ENCODE data around the gene NKTR.
A peak's percentile ranks its signal among the peaks of the same experiment; 100 is the strongest.

The NKTR gene

GRCh38 chr3:42655980-42656679, 55.6 kb downstream of the NKTR start:
- Histone ChIP-seq H3K4me3 (ENCODE audit: low read depth, low read length) (no peak overlapping the region), H3K9me3 (ENCODE audit: control insufficient read depth, insufficient read depth, low read depth, low read length) (no peaks in the 10 kb centered on the region), H3K27ac (ENCODE audit: extremely low read depth, low read depth, low read length) (no peak overlapping the region), H3K4me1 (ENCODE audit: control insufficient read depth, insufficient read depth, low read length) (no peaks in the 10 kb centered on the region), H3K36me3 (ENCODE audit: control insufficient read depth in 2 of 2, insufficient read depth in 1 of 2, low read length in 2 of 2) (peaks cover 0 to 35% of the 10 kb centered on the region in 2 experiments; a peak in 1 of 3 replicates)
- POLR2A ChIA-PET, result no interaction called here
- TF ChIP-seq SP2 (tag by site-specific recombination; IDR thresholded peaks at IDR 0.05), result peak; percentile 43
- TF ChIP-seq ZNF133 (tag by site-specific recombination; IDR thresholded peaks at IDR 0.05), result no peak
- TF ChIP-seq ZNF830 (tag by site-specific recombination; IDR thresholded peaks at IDR 0.05; ENCODE audit: low read depth), result no peak
- TF ChIP-seq HOXA7 (CRISPR knock-in tag; IDR thresholded peaks at IDR 0.05; ENCODE audit: borderline replicate concordance), result no peak
- CTCF ChIA-PET, result no interaction called here

GRCh38 chr3:42656680-42657610, 56.5 kb downstream of the NKTR start:
- CTCF ChIA-PET, result no interaction called here
- H3K27ac ChIP-seq (ENCODE audit: extremely low read depth, low read depth, low read length), result no peak overlapping the region
- TF ChIP-seq ZBTB49 (tag by site-specific recombination; IDR thresholded peaks at IDR 0.05; ENCODE audit: low read depth) (no peak), ZNF521 (tag by site-specific recombination; IDR thresholded peaks at IDR 0.05) (no peak), ZNF658 (tag by site-specific recombination; IDR thresholded peaks at IDR 0.05) (no peak), BCL11B (tag by site-specific recombination; IDR thresholded peaks at IDR 0.05; ENCODE audit: low read depth) (no peak), PRDM6 (tag by site-specific recombination; IDR thresholded peaks at IDR 0.05) (no peak), ZNF692 (tag by site-specific recombination; IDR thresholded peaks at IDR 0.05) (no peak), ZNF585B (tag by site-specific recombination; IDR thresholded peaks at IDR 0.05) (no peak), ZSCAN23 (tag by site-specific recombination; IDR thresholded peaks at IDR 0.05) (no peak), ZNF621 (tag by site-specific recombination; IDR thresholded peaks at IDR 0.05) (no peak), ZNF530 (tag by site-specific recombination; IDR thresholded peaks at IDR 0.05; ENCODE audit: low read depth) (no peak), GLIS2 (tag by site-specific recombination; IDR thresholded peaks at IDR 0.05) (no peak; the same call in 1 of the 2 replicates), ZNF223 (tag by site-specific recombination; IDR thresholded peaks at IDR 0.05) (no peak), ZBTB6 (tag by site-specific recombination; IDR thresholded peaks at IDR 0.05) (no peak), ZBTB10 (tag by site-specific recombination; IDR thresholded peaks at IDR 0.05) (no peak)
- no peaks in the 10 kb centered on the region for H3K4me1 ChIP-seq (ENCODE audit: control insufficient read depth, insufficient read depth, low read length)
- H3K36me3 ChIP-seq (ENCODE audit: control insufficient read depth in 2 of 2, insufficient read depth in 1 of 2, low read length in 2 of 2), result peaks cover 0 to 43% of the 10 kb centered on the region in 2 experiments; a peak in 1 of 3 replicates
- no peaks in the 10 kb centered on the region for H3K9me3 ChIP-seq (ENCODE audit: control insufficient read depth, insufficient read depth, low read depth, low read length)
- POLR2A ChIA-PET, result no interaction called here
- H3K4me3 ChIP-seq (ENCODE audit: low read depth, low read length), result no peak overlapping the region
